Spleen (tissue), 11 donors: Measurements from ENCODE around the gene CCL2. TPM values are rescaled to one million over a fixed set of nuclear protein-coding genes. Genes with fewer than 3 reads are reported as not detected.

Experiments
- DNase-seq: peaks from one replicate; pipeline ENCODE4 v3.0.0-alpha.2; 2020
- H3K27ac ChIP-seq, 8 donors: fragments of 200-600 bp; sonication (generic) in 7 of 8; 1 replicate in 4 of 8; 2 replicates in 4 of 8; pipeline versions ENCODE4 v1.5.0 to v1.8.0; 2016 to 2021; ENCODE audit warnings: inconsistent platforms in 4 of 8, mild to moderate bottlenecking in 4 of 8, moderate library complexity in 1 of 8
- H3K27me3 ChIP-seq, 7 donors: fragments of 200-600 bp; sonication (generic) in 6 of 7; replicated peaks in 1 of 7; 1 replicate in 4 of 7; 2 replicates in 3 of 7; pipeline versions ENCODE4 v1.5.0 to v1.8.0; 2016 to 2021; ENCODE audit warnings: inconsistent platforms in 3 of 7, mild to moderate bottlenecking in 1 of 7
- H3K36me3 ChIP-seq, 6 donors: fragments of 200-600 bp; sonication (generic) in 5 of 6; 1 replicate in 4 of 6; 2 replicates in 2 of 6; pipeline versions ENCODE4 v1.5.0 to v1.8.0; 2016 to 2021; ENCODE audit warnings: inconsistent platforms in 2 of 6
- H3K4me1 ChIP-seq, 6 donors: fragments of 200-600 bp; sonication (generic) in 5 of 6; 1 replicate in 3 of 6; 2 replicates in 3 of 6; pipeline versions ENCODE4 v1.5.0 to v1.8.0; 2016 to 2021; ENCODE audit warnings: inconsistent platforms in 3 of 6
- H3K4me3 ChIP-seq, 8 donors: fragments of 200-600 bp; sonication (generic) in 7 of 8; 1 replicate in 4 of 8; 2 replicates in 4 of 8; pipeline versions ENCODE4 v1.5.0 to v1.8.0; 2016 to 2021; ENCODE audit warnings: inconsistent platforms in 4 of 8, mild to moderate bottlenecking in 4 of 8, moderate library complexity in 2 of 8
- H3K9me3 ChIP-seq, 8 donors: fragments of 200-600 bp; sonication (generic) in 7 of 8; 1 replicate in 4 of 8; 2 replicates in 4 of 8; pipeline versions ENCODE4 v1.5.0 to v1.8.0; 2016 to 2021; ENCODE audit warnings: inconsistent platforms in 4 of 8
- POLR2A ChIP-seq, 3 donors: fragments of 450-650 bp; IDR thresholded peaks; one replicate each; pipeline ENCODE4 v1.5.1; 2017; ENCODE audit warnings: antibody characterized with exemption in 3 of 3, mild to moderate bottlenecking in 1 of 3
- POLR2AphosphoS5 ChIP-seq, 3 donors: sonication (generic); formaldehyde crosslinking; IDR thresholded peaks; one replicate each; pipeline ENCODE4 v1.5.1; 2017; ENCODE audit warnings: antibody characterized with exemption in 3 of 3
- WGBS, 5 donors: extraction: QIAGEN DNeasy Blood & Tissue Kit in 3 of 5; methylation state at CpG; one replicate each; pipeline versions ENCODE4 v1.1.5 to v1.1.7; 2013 to 2018; 5-methylcytosine and 5-hydroxymethylcytosine counted together
- intact Hi-C: fragments of 100-400 bp; cut with DNase I; formaldehyde crosslinking; loops from one replicate; pipeline ENCODE4 v1.15.0; 2023; ENCODE audit warnings: low total_unique reads
- polyA plus RNA-seq, 3 donors: library from polyadenylated mRNA; stranded (reverse); fragments of 200-250 nt; gene quantifications; one replicate each; pipeline ENCODE4 v1.2.1, GENCODE V29; 2013
- total RNA-seq, 7 donors: library from RNA; depleted of rRNA in 3 of 7; stranded (reverse); fragments of >200 nt in 3 of 7; fragmentation: NEBNext Ultra II Directional in 4 of 7; extraction: Animal tissue kit (Norgen Biotek cat#: 25700) in 4 of 7; gene quantifications; one replicate each; pipeline versions ENCODE4 v1.1.0 to v1.2.1, GENCODE V29; 2016 to 2021
- TF ChIP-seq, protein P1 (sequence below), 11 experiments: fragments of 200-600 bp in 7 of 11; fragments of 450-650 bp in 4 of 11; sonication (generic) in 4 of 11; IDR thresholded peaks in 8 of 11; conservative IDR thresholded peaks in 3 of 11; 1 replicate in 7 of 11; 2 replicates in 4 of 11; pipeline versions ENCODE4 v1.4.0 to v1.8.0; 2016 to 2021; ENCODE audit warnings: antibody characterized with exemption in 11 of 11, inconsistent platforms in 4 of 11, mild to moderate bottlenecking in 1 of 11
- donor health status: healthy with polysubstance abuse.
- donor health status: DM: no; HTN: no; CAD: no; lungs with moderate emphysema.
- donor health status: DM: no; HTN: no; CAD: no.
- donor health status: Bipolar disorder and iron deficiency.
- donor health status: healthy.
- donor health status: DM: no; HTN: no; CAD: no.
- donor health status: DM: yes; HTN: yes; CAD: no.

Gene CCL2
- total and polyA plus RNA-seq, 10 donors, result 4.6 to 70.7 (median 13.7) TPM

DNA sequence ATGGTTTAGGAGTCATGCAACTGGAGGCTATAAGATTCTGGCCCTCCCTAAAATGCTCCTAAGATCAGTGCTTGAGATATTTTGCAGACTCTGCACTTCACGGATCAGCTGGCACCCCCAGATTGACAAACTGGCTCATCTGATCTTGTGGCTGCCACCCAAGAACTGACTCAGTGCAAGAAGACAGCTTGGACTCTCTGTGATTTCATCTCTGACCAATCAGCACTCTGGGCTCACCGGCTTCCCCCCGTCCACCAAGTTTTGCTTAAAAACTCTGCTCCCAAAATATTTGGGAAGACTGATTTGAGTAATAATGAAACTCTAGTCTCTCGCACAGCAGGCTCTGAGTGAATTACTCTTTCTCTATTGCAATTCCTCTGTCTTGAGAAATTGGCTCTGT is 26.3 kb upstream of the CCL2 start:
- Histone ChIP-seq H3K27me3 (peaks cover 0 to 24% (median 0%) of the 10 kb centered on the region in 7 donors), H3K4me3 (no peak overlapping the region), H3K9me3 (peaks cover 0 to 22% (median 10%) of the 10 kb centered on the region in 8 donors), H3K36me3 (no peaks in the 10 kb centered on the region), H3K27ac (no peak overlapping the region), H3K4me1 (peaks cover 0 to 8% (median 5%) of the 10 kb centered on the region in 6 donors)
- no peak for DNase-seq
- TF ChIP-seq, protein P1, sequence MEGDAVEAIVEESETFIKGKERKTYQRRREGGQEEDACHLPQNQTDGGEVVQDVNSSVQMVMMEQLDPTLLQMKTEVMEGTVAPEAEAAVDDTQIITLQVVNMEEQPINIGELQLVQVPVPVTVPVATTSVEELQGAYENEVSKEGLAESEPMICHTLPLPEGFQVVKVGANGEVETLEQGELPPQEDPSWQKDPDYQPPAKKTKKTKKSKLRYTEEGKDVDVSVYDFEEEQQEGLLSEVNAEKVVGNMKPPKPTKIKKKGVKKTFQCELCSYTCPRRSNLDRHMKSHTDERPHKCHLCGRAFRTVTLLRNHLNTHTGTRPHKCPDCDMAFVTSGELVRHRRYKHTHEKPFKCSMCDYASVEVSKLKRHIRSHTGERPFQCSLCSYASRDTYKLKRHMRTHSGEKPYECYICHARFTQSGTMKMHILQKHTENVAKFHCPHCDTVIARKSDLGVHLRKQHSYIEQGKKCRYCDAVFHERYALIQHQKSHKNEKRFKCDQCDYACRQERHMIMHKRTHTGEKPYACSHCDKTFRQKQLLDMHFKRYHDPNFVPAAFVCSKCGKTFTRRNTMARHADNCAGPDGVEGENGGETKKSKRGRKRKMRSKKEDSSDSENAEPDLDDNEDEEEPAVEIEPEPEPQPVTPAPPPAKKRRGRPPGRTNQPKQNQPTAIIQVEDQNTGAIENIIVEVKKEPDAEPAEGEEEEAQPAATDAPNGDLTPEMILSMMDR (IDR thresholded peaks at IDR 0.05 in 8 of 11, conservative IDR thresholded peaks at IDR 0.05 in 3 of 11), result no peak
- TF ChIP-seq POLR2A (IDR thresholded peaks at IDR 0.05) (no peak), POLR2AphosphoS5 (IDR thresholded peaks at IDR 0.05) (no peak)
- WGBS, 5 donors, result 83 to 93% (median 85%) methylated on average over 4 of the region's 4 CpGs
- intact Hi-C loops, result no loop called here

DNA sequence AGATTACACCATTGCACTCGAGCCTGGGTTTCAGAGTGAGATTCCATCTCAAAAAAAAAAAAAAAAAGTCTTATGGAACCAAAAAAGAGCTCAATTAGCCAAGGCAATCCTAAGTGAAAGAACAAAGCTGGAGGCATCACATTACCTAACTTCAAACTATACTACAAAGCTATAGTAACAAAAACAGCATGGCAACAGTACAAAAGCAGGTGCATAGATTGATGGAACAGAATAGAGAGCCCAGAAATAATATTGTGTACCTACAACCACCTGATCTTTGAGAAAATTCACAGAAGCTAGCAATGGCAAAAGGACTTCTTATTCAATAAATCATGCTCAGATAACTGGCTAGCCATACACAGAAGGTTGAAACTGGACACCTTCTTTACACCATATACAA is 24.7 kb upstream of the CCL2 start:
- H3K36me3 ChIP-seq, result no peaks in the 10 kb centered on the region
- H3K4me1 ChIP-seq, result peaks cover 6 to 24% (median 18%) of the 10 kb centered on the region in 6 donors
- no peak overlapping the region for H3K27ac ChIP-seq
- peaks cover 0 to 13% (median 0%) of the 10 kb centered on the region in 7 donors for H3K27me3 ChIP-seq
- intact Hi-C loops, result no loop called here
- H3K4me3 ChIP-seq, result no peak overlapping the region
- H3K9me3 ChIP-seq, result peaks cover 0 to 22% (median 10%) of the 10 kb centered on the region in 8 donors
- TF ChIP-seq, protein P1 (IDR thresholded peaks at IDR 0.05 in 8 of 11, conservative IDR thresholded peaks at IDR 0.05 in 3 of 11), result no peak
- TF ChIP-seq POLR2A (IDR thresholded peaks at IDR 0.05) (no peak), POLR2AphosphoS5 (IDR thresholded peaks at IDR 0.05) (no peak)
- 76 to 89% (median 79%) methylated on average over 1 of the region's 1 CpG for WGBS, 5 donors
- no peak for DNase-seq

DNA sequence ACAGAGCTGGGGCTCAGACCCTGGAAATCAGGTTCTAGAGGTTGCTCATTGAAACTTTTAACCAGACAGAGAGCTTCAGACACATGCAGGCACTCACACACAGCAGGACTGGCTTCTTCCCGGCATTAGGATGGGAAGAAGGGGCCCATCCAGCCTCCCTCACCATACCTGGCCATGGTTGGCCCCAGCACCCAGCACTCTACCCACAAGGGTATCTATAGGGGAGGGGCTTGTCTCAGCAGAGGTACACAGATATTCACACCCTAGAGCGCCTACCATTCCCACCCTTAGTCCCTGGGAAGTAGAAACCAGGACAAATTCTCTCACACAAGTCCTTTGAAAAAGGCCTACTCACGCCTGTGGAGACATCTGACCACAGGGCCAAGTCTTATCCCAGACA is 20.5 kb upstream of the CCL2 start:
- peaks cover 16 to 65% (median 45%) of the 10 kb centered on the region in 6 donors for H3K4me1 ChIP-seq
- H3K27me3 ChIP-seq, result peaks cover 0 to 8% (median 0%) of the 10 kb centered on the region in 7 donors
- WGBS, 5 donors, result 91 to 99% (median 91%) methylated on average over 3 of the region's 3 CpGs
- peaks cover 0 to 10% (median 7%) of the 10 kb centered on the region in 8 donors for H3K9me3 ChIP-seq
- TF ChIP-seq POLR2AphosphoS5 (IDR thresholded peaks at IDR 0.05) (no peak), POLR2A (IDR thresholded peaks at IDR 0.05) (no peak)
- TF ChIP-seq, protein P1 (IDR thresholded peaks at IDR 0.05 in 8 of 11, conservative IDR thresholded peaks at IDR 0.05 in 3 of 11), result no peak
- H3K36me3 ChIP-seq, result no peaks in the 10 kb centered on the region
- H3K27ac ChIP-seq, result peak overlapping the region in 6 of 8 donors; percentile 12 to 83 (median 42)
- intact Hi-C loops, result no loop called here
- DNase-seq, result no peak
- H3K4me3 ChIP-seq, result no peak overlapping the region

DNA sequence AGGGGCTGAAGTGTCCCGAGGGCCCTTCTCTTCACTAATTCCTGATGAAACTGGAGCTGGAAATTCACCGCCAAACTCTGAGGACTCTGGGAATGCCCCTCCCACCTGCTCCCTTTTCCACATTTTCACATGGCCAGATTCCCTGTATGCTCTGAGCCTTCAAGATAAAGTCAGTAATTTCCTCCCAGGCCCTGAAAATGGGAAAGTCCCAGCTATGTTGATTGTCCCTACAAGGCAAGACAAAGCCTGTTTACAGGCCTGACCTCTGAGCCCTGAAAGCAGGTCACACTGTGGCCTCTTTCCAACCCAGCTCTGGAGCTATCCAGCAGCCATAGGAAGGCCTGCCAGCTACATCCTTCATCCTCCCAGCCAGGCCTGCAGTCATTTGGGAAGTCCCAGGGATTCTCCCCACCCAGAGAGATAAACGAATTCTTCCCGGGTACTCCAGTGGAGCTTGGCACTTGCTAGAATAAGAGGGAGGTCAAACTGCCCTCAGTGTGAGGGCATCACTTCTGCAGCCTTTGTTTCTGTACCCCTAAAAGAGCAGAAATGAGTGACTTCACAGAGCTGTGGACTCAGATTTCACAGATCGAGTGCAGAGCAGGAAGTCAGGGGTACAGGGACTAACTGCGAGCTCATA is 19.6 kb upstream of the CCL2 start:
- Histone ChIP-seq H3K36me3 (no peaks in the 10 kb centered on the region), H3K4me3 (peak overlapping the region in 1 of 8 donors; percentile 12), H3K4me1 (peaks cover 22 to 73% (median 54%) of the 10 kb centered on the region in 6 donors), H3K9me3 (peaks cover 0 to 2% (median 0%) of the 10 kb centered on the region in 8 donors), H3K27ac (peak overlapping the region in 7 of 8 donors; percentile 12 to 83 (median 32)), H3K27me3 (peaks cover 0 to 1% (median 0%) of the 10 kb centered on the region in 7 donors)
- no peak for DNase-seq
- WGBS, 5 donors, result 35 to 52% (median 46%) methylated on average over 6 of the region's 6 CpGs
- TF ChIP-seq POLR2A (IDR thresholded peaks at IDR 0.05), result no peak
- peak in 1 of 3 donors; percentile 40 for TF ChIP-seq POLR2AphosphoS5 (IDR thresholded peaks at IDR 0.05)
- intact Hi-C loops, result no loop called here
